D341Med (cell line): Measurements from ENCODE around the gene PROS1.

Experiments
- DNase-seq: peaks from one replicate; pipeline ENCODE4 v3.0.0; 2012; ENCODE audit warnings: low spot score

PROS1 gene

GRCh38 chr3:93973131-93974126 is at the start of gene PROS1:
Gene PROS1, minus strand, starts transcription at chr3:93973896. Its CDS starts 147 bp downstream, at chr3:93973749.
- peak; percentile 85 for DNase-seq

- DNase-seq = no peak
Observed at GRCh38 chr3:94020293-94020692, 46.6 kb upstream of the PROS1 start.

GRCh38 chr3:94019659-94020058 is 46.0 kb upstream of the PROS1 start:
- no peak for DNase-seq

- no peak for DNase-seq
Observed at GRCh38 chr3:94015025-94015424, 41.3 kb upstream of the PROS1 start.

GRCh38 chr3:94012185-94012584 is 38.5 kb upstream of the PROS1 start:
- DNase-seq = no peak

- no peak for DNase-seq
Observed at GRCh38 chr3:94011233-94011711, 37.6 kb upstream of the PROS1 start.

- DNase-seq = no peak
Observed at GRCh38 chr3:94009608-94010007, 35.9 kb upstream of the PROS1 start.

- DNase-seq = no peak
Observed at GRCh38 chr3:94008253-94008652, 34.6 kb upstream of the PROS1 start.

- peak; percentile 46 for DNase-seq
Observed at GRCh38 chr3:94004301-94004910, 30.7 kb upstream of the PROS1 start.

- DNase-seq = no peak
Observed at GRCh38 chr3:94001827-94002495, 28.3 kb upstream of the PROS1 start.

GRCh38 chr3:94001191-94001590 is 27.5 kb upstream of the PROS1 start:
- DNase-seq = no peak

- no peak for DNase-seq
Observed at GRCh38 chr3:93994056-93994455, 20.4 kb upstream of the PROS1 start.

- no peak for DNase-seq
Observed at GRCh38 chr3:93992207-93992606, 18.5 kb upstream of the PROS1 start.

- DNase-seq = no peak
Observed at GRCh38 chr3:93991631-93992030, 17.9 kb upstream of the PROS1 start.

- DNase-seq = no peak
Observed at GRCh38 chr3:93989241-93989640, 15.5 kb upstream of the PROS1 start.

GRCh38 chr3:93988764-93989163 is 15.1 kb upstream of the PROS1 start:
- DNase-seq = peak; percentile 20

GRCh38 chr3:93988283-93988682 is 14.6 kb upstream of the PROS1 start:
- DNase-seq = no peak

- no peak for DNase-seq
Observed at GRCh38 chr3:93984618-93985017, 10.9 kb upstream of the PROS1 start.

GRCh38 chr3:93983408-93983807 is 9.7 kb upstream of the PROS1 start:
- DNase-seq = no peak

- no peak for DNase-seq
Observed at GRCh38 chr3:93981649-93982048, 8.0 kb upstream of the PROS1 start.

GRCh38 chr3:93979850-93980676 is 6.4 kb upstream of the PROS1 start, which contains the start of gene ARL13B:
Gene ARL13B, plus strand, starts transcription at chr3:93980155. Its CDS starts 269 bp downstream, at chr3:93980424.
- DNase-seq = peak; percentile 94

- no peak for DNase-seq
Observed at GRCh38 chr3:93969997-93970396, 3.7 kb downstream of the PROS1 start.
